Esophagus squamous epithelium (tissue), 5 donors: ENCODE results near the gene ADAP1. TPM values are rescaled to one million over a fixed set of nuclear protein-coding genes. Genes with fewer than 3 reads are reported as not detected.

Experiments
- DNase-seq: peaks from one replicate; lab custom pipeline; 2025; lab: John Stamatoyannopoulos, UW
- H3K27ac ChIP-seq, 4 donors: fragments of 200-600 bp; sonication (generic); one replicate each; pipeline ENCODE4 v1.5.1; 2016 to 2019; ENCODE audit warnings: mild to moderate bottlenecking in 1 of 4
- H3K27me3 ChIP-seq, 4 donors: fragments of 200-600 bp; sonication (generic); 1 replicate in 3 of 4; 2 replicates in 1 of 4; pipeline versions ENCODE4 v1.5.1 to v1.6.0; 2017 to 2021; ENCODE audit warnings: antibody characterized with exemption in 1 of 4
- H3K36me3 ChIP-seq, 3 donors: fragments of 200-600 bp; sonication (generic); one replicate each; pipeline ENCODE4 v1.5.1; 2016 to 2019
- H3K4me1 ChIP-seq, 3 donors: fragments of 200-600 bp; sonication (generic); one replicate each; pipeline ENCODE4 v1.5.1; 2017 to 2019
- H3K4me3 ChIP-seq, 4 donors: fragments of 200-600 bp; sonication (generic); 1 replicate in 3 of 4; 2 replicates in 1 of 4; pipeline ENCODE4 v1.5.1; 2016 to 2019; ENCODE audit warnings: mild to moderate bottlenecking in 2 of 4, moderate library complexity in 1 of 4
- H3K9me3 ChIP-seq, 3 donors: fragments of 200-600 bp; sonication (generic); one replicate each; pipeline ENCODE4 v1.5.1; 2016 to 2019
- CTCF ChIP-seq, 6 experiments: fragments of 450-650 bp in 4 of 6; fragments of 200-600 bp in 2 of 6; sonication (generic) in 2 of 6; IDR thresholded peaks; one replicate each; pipeline ENCODE4 v1.5.1; 2016 to 2019; ENCODE audit warnings: antibody characterized with exemption in 6 of 6, mild to moderate bottlenecking in 4 of 6, moderate library complexity in 4 of 6
- POLR2A ChIP-seq, 4 donors: fragments of 450-650 bp; IDR thresholded peaks; one replicate each; pipeline ENCODE4 v1.6.1; 2017; ENCODE audit warnings: antibody characterized with exemption in 4 of 4, mild to moderate bottlenecking in 4 of 4, moderate library complexity in 3 of 4
- WGBS, 2 donors: methylation state at CpG; one replicate each; pipeline ENCODE4 v1.1.5; 2018; 5-methylcytosine and 5-hydroxymethylcytosine counted together
- intact Hi-C: fragments of 100-400 bp; cut with DNase I; formaldehyde crosslinking; loops from one replicate; pipeline ENCODE4 v1.15.0; 2022
- total RNA-seq, 4 donors: library from RNA; depleted of rRNA; stranded (reverse); fragments of >200 nt; gene quantifications; one replicate each; pipeline ENCODE4 v1.1.0, GENCODE V29; 2016
- donor health status: DM: yes; HTN: yes; CAD: no.

The ADAP1 gene
- total RNA-seq, 4 donors from 2014 or later = 6.0 to 13.7 (median 9.9) TPM

GRCh38 chr7:983004-983615 lies 28.6 kb upstream of the ADAP1 start, which contains the start of gene CYP2W1:
CYP2W1 (plus strand) TSS chr7:983181; CDS start chr7:983212, 31 bp downstream.
- Histone ChIP-seq H3K4me1 (peaks cover 12 to 34% (median 15%) of the 10 kb centered on the region in 3 donors), H3K27ac (peak within 1 kb of the TSS in 3 of 4 donors; percentile 7 to 52 (median 14)), H3K9me3 (no peaks in the 10 kb centered on the region), H3K4me3 (no peak within 1 kb of the TSS), H3K36me3 (no peaks in the 10 kb centered on the region), H3K27me3 (peaks cover 0 to 53% (median under 1%) of the 10 kb centered on the region in 4 donors)
- TF ChIP-seq CTCF (IDR thresholded peaks at IDR 0.05) (no peak), POLR2A (IDR thresholded peaks at IDR 0.05) (no peak)
- no peak for DNase-seq
- intact Hi-C loops = no loop called here
- 45% methylated on average over 2 of the region's 34 CpGs; no CpG with 5 or more reads in 1 of the 2 donors for WGBS, 2 donors

- 45% methylated on average over 2 of the region's 10 CpGs; no CpG with 5 or more reads in 1 of the 2 donors for WGBS, 2 donors
- intact Hi-C loops = no loop called here
- no peaks in the 10 kb centered on the region for H3K36me3 ChIP-seq
- H3K4me3 ChIP-seq = no peak overlapping the region
- TF ChIP-seq CTCF (IDR thresholded peaks at IDR 0.05) (no peak), POLR2A (IDR thresholded peaks at IDR 0.05) (no peak)
- peaks cover 12 to 32% (median 15%) of the 10 kb centered on the region in 3 donors for H3K4me1 ChIP-seq
- H3K27me3 ChIP-seq = peaks cover 0 to 48% (median 0%) of the 10 kb centered on the region in 4 donors
- H3K9me3 ChIP-seq = no peaks in the 10 kb centered on the region
- DNase-seq = no peak
- H3K27ac ChIP-seq = peak overlapping the region in 3 of 4 donors; percentile 7 to 52 (median 14)
These were observed 28.1 kb upstream of the ADAP1 start for GRCh38 chr7:982511-983003.

GRCh38 chr7:981793-982510 lies 27.5 kb upstream of the ADAP1 start:
- intact Hi-C loops = no loop called here
- peaks cover 12 to 32% (median 15%) of the 10 kb centered on the region in 3 donors for H3K4me1 ChIP-seq
- H3K36me3 ChIP-seq = no peaks in the 10 kb centered on the region
- 48 to 81% methylated on average over 3 to 7 of the region's 19 CpGs for WGBS, 2 donors
- peaks cover 0 to 42% (median 0%) of the 10 kb centered on the region in 4 donors for H3K27me3 ChIP-seq
- no peak for DNase-seq
- H3K27ac ChIP-seq = peak overlapping the region in 3 of 4 donors; percentile 7 to 52 (median 14)
- H3K9me3 ChIP-seq = no peaks in the 10 kb centered on the region
- H3K4me3 ChIP-seq = no peak overlapping the region
- TF ChIP-seq CTCF (IDR thresholded peaks at IDR 0.05) (no peak), POLR2A (IDR thresholded peaks at IDR 0.05) (no peak)

- Histone ChIP-seq H3K27ac (no peak overlapping the region), H3K9me3 (no peaks in the 10 kb centered on the region), H3K36me3 (no peaks in the 10 kb centered on the region), H3K4me3 (no peak overlapping the region), H3K27me3 (peaks cover 0 to 22% (median 0%) of the 10 kb centered on the region in 4 donors), H3K4me1 (peaks cover 15 to 37% (median 17%) of the 10 kb centered on the region in 3 donors)
- intact Hi-C loops = no loop called here
- TF ChIP-seq POLR2A (IDR thresholded peaks at IDR 0.05) (no peak), CTCF (IDR thresholded peaks at IDR 0.05) (no peak)
- WGBS, 2 donors = 20 to 41% methylated on average over 1 to 7 of the region's 15 CpGs
- no peak for DNase-seq
These were observed 25.5 kb upstream of the ADAP1 start for GRCh38 chr7:979886-980571.
